Measurements from ENCODE around the gene RASGEF1C.

RASGEF1C gene

DNA sequence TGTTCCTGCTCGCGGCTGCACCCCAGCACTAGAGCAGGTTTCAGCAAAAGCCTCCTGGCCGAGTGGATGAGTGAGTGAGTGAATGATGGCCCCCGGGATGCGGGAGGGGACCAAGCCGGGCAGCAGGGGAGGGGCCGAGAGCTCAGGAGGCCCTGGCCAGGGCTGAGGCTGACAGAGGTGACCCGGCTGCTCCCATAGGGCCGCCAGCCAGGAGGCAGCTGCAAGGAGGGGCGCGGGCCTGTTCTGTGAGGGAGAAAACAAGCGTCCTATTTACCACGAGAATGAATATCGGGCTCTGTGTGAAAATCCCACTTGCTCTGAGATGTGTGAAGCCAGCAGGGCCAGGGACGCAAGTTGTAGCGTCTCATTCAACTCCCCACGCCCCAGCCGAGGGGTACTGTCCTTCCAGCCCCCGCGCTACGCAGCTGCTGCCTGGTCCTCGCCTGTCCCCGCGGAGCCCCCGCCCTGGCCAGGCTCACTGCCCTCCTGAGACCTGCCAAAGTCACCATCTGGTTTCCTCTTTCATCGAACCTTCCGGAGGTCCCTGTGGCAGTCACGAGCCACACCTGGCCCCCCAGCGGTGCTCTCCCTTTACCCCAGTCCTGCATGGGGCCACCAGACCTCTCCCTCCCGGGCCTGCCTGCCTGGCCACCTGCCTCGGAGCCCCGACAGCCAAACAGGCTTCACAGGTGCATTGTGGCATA, 38.8 kb downstream of the RASGEF1C start:
- H3K9ac ChIP-seq (ENCODE audit: low read length in 2 of 2): no peak overlapping the region
- no peak overlapping the region for H3K27ac ChIP-seq (ENCODE audit: low read length)
- peaks cover 2 to 8% of the 10 kb centered on the region in 2 donors for H3K27me3 ChIP-seq (ENCODE audit: control insufficient read depth in 1 of 2, insufficient read depth in 2 of 2, low read length in 2 of 2)

DNA sequence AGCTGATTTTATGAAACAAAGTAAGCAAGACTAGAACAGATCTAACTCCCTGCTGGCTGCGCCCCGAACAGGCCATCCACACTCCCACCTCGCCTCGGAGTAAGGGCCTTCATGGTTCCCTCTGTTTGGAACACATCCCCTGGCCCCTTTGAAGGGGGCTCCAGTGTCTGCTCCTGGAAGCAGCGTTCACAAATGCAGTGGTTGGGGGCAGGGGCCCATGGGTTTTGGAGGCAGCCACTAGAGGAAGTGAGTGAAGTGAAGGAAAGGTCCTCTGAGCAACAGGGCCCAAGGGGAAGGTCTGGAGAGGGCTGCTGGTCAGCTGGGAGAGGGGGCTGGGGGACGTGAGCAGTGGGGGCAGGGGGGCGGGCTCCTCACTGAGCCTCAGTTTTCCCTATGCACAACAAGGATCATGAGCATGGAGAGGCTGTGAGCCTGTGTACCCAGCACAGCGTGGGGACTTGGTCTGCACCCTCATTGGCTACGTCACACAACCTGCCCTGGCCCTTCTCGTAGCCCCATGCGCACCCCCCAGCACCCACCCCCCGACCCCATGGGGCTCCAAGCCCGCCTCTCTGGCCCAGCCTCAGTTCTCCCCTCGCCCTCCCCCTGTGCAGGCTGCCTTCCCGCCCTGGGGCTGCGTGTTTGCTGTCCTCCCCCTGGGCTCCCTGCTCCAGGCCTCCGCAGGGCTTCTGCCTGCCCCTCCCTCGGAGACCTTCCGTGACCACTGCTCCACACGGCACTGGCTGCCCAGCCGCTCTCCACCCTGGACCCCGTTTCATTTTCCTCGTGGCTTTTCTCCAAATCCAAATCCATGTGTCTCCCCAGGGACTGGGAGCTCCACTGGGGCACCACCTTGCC, 39.5 kb downstream of the RASGEF1C start:
- Histone ChIP-seq H3K27me3 (ENCODE audit: control insufficient read depth in 1 of 2, insufficient read depth in 2 of 2, low read length in 2 of 2) (peaks cover 2 to 8% of the 10 kb centered on the region in 2 donors), H3K4me3 (ENCODE audit: low read length in 2 of 2) (no peak overlapping the region), H3K27ac (ENCODE audit: low read length) (no peak overlapping the region), H3K9ac (ENCODE audit: low read length in 2 of 2) (no peak overlapping the region), H3K9me3 (ENCODE audit: control insufficient read depth in 2 of 2, low read length in 2 of 2) (no peaks in the 10 kb centered on the region), H3K36me3 (ENCODE audit: control insufficient read depth in 2 of 2, insufficient read depth in 2 of 2, low read length in 2 of 2) (no peaks in the 10 kb centered on the region), H3K4me1 (ENCODE audit: control insufficient read depth, insufficient read depth, low read length) (peaks cover 14% of the 10 kb centered on the region)

More for the DNA sequence above, 38.8 kb downstream of the RASGEF1C start:
- H3K36me3 ChIP-seq (ENCODE audit: control insufficient read depth in 2 of 2, insufficient read depth in 2 of 2, low read length in 2 of 2): no peaks in the 10 kb centered on the region
- H3K4me1 ChIP-seq (ENCODE audit: control insufficient read depth, insufficient read depth, low read length): peaks cover 14% of the 10 kb centered on the region
- no peaks in the 10 kb centered on the region for H3K9me3 ChIP-seq (ENCODE audit: control insufficient read depth in 2 of 2, low read length in 2 of 2)
- no peak overlapping the region for H3K4me3 ChIP-seq (ENCODE audit: low read length in 2 of 2)

DNA sequence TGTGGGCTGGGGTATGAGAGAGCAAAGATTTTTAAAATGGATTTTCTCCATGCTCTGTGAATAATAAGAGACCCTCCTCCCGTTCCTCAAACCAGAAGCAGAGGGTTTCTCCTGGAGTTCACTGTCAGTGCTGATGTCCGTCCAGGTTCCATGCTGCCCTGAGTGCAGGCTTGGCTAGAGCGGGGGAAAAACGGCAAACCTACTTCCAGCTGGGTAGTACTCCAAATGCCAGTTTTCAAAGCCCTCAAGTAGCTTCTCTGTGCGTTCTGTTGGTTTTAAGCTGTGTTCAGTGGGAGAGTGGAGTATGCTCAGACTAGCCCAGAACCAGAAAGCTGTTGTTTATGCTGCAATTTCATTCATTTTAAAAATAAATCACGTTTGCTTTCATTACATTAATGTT, 40.3 kb downstream of the RASGEF1C start:
- H3K27me3 ChIP-seq (ENCODE audit: control insufficient read depth in 1 of 2, insufficient read depth in 2 of 2, low read length in 2 of 2): peaks cover 2 to 8% of the 10 kb centered on the region in 2 donors
- no peak overlapping the region for H3K27ac ChIP-seq (ENCODE audit: low read length)
- no peaks in the 10 kb centered on the region for H3K36me3 ChIP-seq (ENCODE audit: control insufficient read depth in 2 of 2, insufficient read depth in 2 of 2, low read length in 2 of 2)
- H3K4me1 ChIP-seq (ENCODE audit: control insufficient read depth, insufficient read depth, low read length): peaks cover 14% of the 10 kb centered on the region
- H3K9ac ChIP-seq (ENCODE audit: low read length in 2 of 2): no peak overlapping the region
- no peak overlapping the region for H3K4me3 ChIP-seq (ENCODE audit: low read length in 2 of 2)
- no peaks in the 10 kb centered on the region for H3K9me3 ChIP-seq (ENCODE audit: control insufficient read depth in 2 of 2, low read length in 2 of 2)

DNA sequence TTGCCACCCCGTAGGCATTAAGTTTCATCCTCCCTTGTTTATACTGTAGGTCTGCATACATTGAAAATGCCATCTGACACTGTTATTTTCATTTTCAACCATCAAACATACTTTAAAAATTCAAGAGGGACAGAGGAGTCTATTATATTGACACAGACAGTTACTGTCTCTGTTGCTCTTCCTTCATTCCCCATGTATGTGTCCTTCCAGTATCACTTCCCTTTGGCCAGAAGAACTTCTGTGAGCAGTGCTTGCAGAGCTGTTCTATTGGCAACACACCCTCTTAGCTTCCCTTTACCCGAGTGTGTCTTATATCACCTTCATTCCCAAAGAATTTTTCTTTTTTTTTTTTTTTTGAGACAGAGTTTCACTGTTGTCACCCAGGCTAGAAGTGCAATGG, 42.8 kb downstream of the RASGEF1C start:
- Histone ChIP-seq H3K4me3 (ENCODE audit: low read length in 2 of 2) (no peak overlapping the region), H3K27ac (ENCODE audit: low read length) (no peak overlapping the region), H3K9me3 (ENCODE audit: control insufficient read depth in 2 of 2, low read length in 2 of 2) (no peaks in the 10 kb centered on the region), H3K27me3 (ENCODE audit: control insufficient read depth in 1 of 2, insufficient read depth in 2 of 2, low read length in 2 of 2) (peaks cover 0 to 4% of the 10 kb centered on the region in 2 donors), H3K36me3 (ENCODE audit: control insufficient read depth in 2 of 2, insufficient read depth in 2 of 2, low read length in 2 of 2) (no peaks in the 10 kb centered on the region), H3K4me1 (ENCODE audit: control insufficient read depth, insufficient read depth, low read length) (peaks cover 8% of the 10 kb centered on the region), H3K9ac (ENCODE audit: low read length in 2 of 2) (no peak overlapping the region)

DNA sequence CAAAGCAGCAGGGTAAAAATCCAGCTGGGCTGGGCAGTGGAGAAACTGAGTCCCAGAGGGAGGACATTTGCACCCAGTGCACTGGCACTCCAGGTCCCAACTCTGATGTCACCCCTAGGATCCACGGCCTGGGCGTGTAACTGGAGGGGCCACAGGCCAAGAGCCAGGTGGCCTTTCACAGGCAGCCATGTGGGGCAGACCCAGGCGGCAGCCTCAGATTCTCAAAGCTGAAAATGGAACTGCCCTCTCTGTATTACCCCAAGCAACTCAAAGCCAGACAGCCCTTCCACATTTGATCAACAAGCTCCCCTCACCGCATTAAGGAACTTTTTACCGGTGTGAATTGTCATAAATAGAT, 46.7 kb downstream of the RASGEF1C start:
- no peak overlapping the region for H3K4me3 ChIP-seq (ENCODE audit: low read length in 2 of 2)
- no peak overlapping the region for H3K27ac ChIP-seq (ENCODE audit: low read length)
- H3K27me3 ChIP-seq (ENCODE audit: control insufficient read depth in 1 of 2, insufficient read depth in 2 of 2, low read length in 2 of 2): peaks cover 0 to 4% of the 10 kb centered on the region in 2 donors
- H3K9ac ChIP-seq (ENCODE audit: low read length in 2 of 2): no peak overlapping the region
- peaks cover 0 to 4% of the 10 kb centered on the region in 2 donors for H3K9me3 ChIP-seq (ENCODE audit: control insufficient read depth in 2 of 2, low read length in 2 of 2)
- H3K36me3 ChIP-seq (ENCODE audit: control insufficient read depth in 2 of 2, insufficient read depth in 2 of 2, low read length in 2 of 2): no peaks in the 10 kb centered on the region
- H3K4me1 ChIP-seq (ENCODE audit: control insufficient read depth, insufficient read depth, low read length): no peaks in the 10 kb centered on the region

DNA sequence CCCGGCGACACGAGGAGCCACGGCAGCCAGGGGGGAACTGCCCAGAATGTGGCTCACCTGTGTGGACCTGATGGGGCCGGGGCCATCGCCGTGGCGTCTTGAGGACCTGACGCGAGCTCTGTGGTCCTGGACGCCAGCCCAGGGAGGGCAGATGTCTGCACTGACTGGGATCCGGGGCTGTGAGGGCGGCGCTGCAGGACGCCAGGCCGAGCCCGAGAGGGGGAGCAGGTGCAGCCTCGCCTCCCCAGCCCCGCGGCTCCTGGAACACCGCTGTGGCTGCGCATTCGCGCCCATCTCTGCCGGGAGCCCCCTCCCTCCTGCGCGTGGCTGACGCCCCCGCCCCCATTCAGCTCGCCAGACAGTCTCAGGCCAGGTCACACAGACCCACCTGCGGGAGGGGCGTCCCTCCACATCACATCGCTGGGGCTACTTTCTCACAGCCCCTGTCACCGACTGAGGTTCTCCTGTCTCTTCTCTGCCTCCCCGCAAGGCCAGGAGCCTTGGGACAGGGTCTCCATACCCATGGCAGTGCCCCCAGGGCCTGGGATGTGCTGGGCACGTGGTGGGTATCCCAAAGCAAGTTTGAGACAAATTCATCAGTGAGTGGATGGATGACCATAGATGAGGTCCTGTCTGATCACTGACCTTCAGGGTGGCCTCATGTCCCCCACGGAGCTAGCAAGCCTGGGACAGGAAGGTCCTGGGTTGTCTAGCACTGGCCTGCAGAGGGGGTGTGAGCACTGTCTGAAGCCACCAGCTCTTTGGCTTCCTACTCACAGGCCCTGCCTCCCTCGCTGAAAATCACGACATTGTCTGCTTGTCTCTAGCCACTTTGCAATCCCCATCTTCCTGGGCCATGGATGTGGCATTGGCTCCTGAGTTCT, 47.3 kb downstream of the RASGEF1C start:
- peaks cover 0 to 4% of the 10 kb centered on the region in 2 donors for H3K27me3 ChIP-seq (ENCODE audit: control insufficient read depth in 1 of 2, insufficient read depth in 2 of 2, low read length in 2 of 2)
- no peaks in the 10 kb centered on the region for H3K36me3 ChIP-seq (ENCODE audit: control insufficient read depth in 2 of 2, insufficient read depth in 2 of 2, low read length in 2 of 2)
- no peaks in the 10 kb centered on the region for H3K4me1 ChIP-seq (ENCODE audit: control insufficient read depth, insufficient read depth, low read length)
- peaks cover 0 to 4% of the 10 kb centered on the region in 2 donors for H3K9me3 ChIP-seq (ENCODE audit: control insufficient read depth in 2 of 2, low read length in 2 of 2)
- H3K27ac ChIP-seq (ENCODE audit: low read length): no peak overlapping the region
- no peak overlapping the region for H3K4me3 ChIP-seq (ENCODE audit: low read length in 2 of 2)
- H3K9ac ChIP-seq (ENCODE audit: low read length in 2 of 2): no peak overlapping the region

DNA sequence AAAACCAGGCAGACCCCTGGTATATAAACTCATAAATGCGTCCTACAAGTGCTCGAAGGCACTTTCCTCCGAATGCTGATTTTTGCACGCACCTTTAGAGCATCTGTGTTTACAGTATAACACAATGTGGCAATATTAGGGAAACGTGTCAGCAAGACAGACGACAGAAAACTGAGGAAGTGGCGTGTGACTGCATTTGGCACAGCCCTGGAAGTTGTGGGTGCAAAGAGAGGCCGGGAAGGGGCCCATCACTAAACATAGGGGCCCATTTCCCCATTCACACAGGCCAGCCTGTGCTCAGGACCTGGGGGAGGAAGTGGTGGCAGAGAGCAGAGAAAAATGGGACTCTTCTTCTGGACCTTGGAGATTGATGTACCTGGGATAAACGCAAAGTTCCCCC, 48.2 kb downstream of the RASGEF1C start:
- Histone ChIP-seq H3K36me3 (ENCODE audit: control insufficient read depth in 2 of 2, insufficient read depth in 2 of 2, low read length in 2 of 2) (no peaks in the 10 kb centered on the region), H3K9me3 (ENCODE audit: control insufficient read depth in 2 of 2, low read length in 2 of 2) (peaks cover 0 to 4% of the 10 kb centered on the region in 2 donors), H3K9ac (ENCODE audit: low read length in 2 of 2) (no peak overlapping the region), H3K4me1 (ENCODE audit: control insufficient read depth, insufficient read depth, low read length) (no peaks in the 10 kb centered on the region), H3K4me3 (ENCODE audit: low read length in 2 of 2) (no peak overlapping the region), H3K27me3 (ENCODE audit: control insufficient read depth in 1 of 2, insufficient read depth in 2 of 2, low read length in 2 of 2) (peaks cover 0 to 4% of the 10 kb centered on the region in 2 donors), H3K27ac (ENCODE audit: low read length) (no peak overlapping the region)

DNA sequence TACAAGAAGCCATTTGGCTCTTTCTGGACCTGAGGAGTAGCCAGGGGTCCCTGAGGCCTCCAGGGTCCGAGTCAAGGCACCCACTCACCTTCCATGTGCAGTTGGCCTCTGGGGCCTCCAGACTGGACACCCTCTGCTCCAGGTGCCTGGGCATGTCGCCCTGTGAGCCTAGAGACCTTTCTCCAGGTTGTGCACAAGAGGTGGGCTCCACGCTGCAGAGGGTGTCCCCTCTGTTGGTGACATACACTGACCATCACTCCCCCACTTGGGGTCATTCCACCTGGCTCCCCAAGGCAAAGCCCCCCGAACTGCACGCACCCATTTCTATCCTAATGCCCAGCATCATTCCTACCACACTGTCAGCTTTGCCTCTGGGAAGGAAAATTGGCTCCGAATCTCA, 48.8 kb downstream of the RASGEF1C start:
- Histone ChIP-seq H3K9ac (ENCODE audit: low read length in 2 of 2) (no peak overlapping the region), H3K9me3 (ENCODE audit: control insufficient read depth in 2 of 2, low read length in 2 of 2) (peaks cover 0 to 4% of the 10 kb centered on the region in 2 donors), H3K4me1 (ENCODE audit: control insufficient read depth, insufficient read depth, low read length) (no peaks in the 10 kb centered on the region), H3K4me3 (ENCODE audit: low read length in 2 of 2) (no peak overlapping the region), H3K27me3 (ENCODE audit: control insufficient read depth in 1 of 2, insufficient read depth in 2 of 2, low read length in 2 of 2) (peaks cover 0 to 4% of the 10 kb centered on the region in 2 donors), H3K27ac (ENCODE audit: low read length) (no peak overlapping the region), H3K36me3 (ENCODE audit: control insufficient read depth in 2 of 2, insufficient read depth in 2 of 2, low read length in 2 of 2) (no peaks in the 10 kb centered on the region)

DNA sequence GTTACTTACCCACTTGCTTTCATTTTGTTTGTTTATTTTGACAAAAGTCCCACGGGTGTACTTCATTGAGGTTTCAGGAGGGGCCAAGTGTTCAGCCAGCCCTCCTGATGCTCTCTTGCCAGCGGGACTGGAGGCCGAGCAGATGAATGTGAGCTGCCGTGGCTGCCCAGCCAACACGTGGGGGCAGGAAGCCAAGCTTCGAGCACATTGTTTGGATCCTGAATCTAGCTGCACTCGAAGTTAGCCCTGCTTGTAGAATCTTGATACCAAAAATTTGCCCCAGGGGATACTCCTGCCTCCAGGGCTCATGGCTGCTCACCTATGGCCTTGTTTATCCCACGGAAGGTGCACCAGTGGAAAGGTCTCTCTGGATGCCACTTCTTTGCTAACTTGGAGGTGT, 49.3 kb downstream of the RASGEF1C start:
- no peak overlapping the region for H3K27ac ChIP-seq (ENCODE audit: low read length)
- H3K27me3 ChIP-seq (ENCODE audit: control insufficient read depth in 1 of 2, insufficient read depth in 2 of 2, low read length in 2 of 2): peaks cover 0 to 4% of the 10 kb centered on the region in 2 donors
- no peak overlapping the region for H3K9ac ChIP-seq (ENCODE audit: low read length in 2 of 2)
- H3K9me3 ChIP-seq (ENCODE audit: control insufficient read depth in 2 of 2, low read length in 2 of 2): peaks cover 0 to 4% of the 10 kb centered on the region in 2 donors
- no peak overlapping the region for H3K4me3 ChIP-seq (ENCODE audit: low read length in 2 of 2)
- no peaks in the 10 kb centered on the region for H3K36me3 ChIP-seq (ENCODE audit: control insufficient read depth in 2 of 2, insufficient read depth in 2 of 2, low read length in 2 of 2)
- no peaks in the 10 kb centered on the region for H3K4me1 ChIP-seq (ENCODE audit: control insufficient read depth, insufficient read depth, low read length)

DNA sequence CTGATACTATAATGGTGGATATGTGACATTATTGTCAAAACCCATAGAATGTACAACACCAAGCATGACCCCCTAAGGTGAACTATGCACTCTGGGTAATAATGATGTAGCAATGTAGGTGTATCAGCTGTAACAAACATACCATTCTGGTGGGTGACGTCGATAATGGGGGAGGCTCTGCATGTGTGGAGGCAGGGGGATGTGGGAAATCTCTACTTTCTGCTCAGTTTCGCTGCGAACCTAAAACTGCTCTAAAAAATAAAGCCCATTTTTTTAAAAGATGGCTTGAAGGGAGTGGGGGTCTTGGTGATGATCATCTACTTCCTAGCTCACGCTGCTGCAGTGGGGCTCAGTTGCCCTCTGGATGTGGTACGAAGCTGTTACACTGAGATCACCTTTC, 51.1 kb downstream of the RASGEF1C start:
- H3K4me1 ChIP-seq (ENCODE audit: control insufficient read depth, insufficient read depth, low read length): no peaks in the 10 kb centered on the region
- H3K9ac ChIP-seq (ENCODE audit: low read length in 2 of 2): no peak overlapping the region
- H3K36me3 ChIP-seq (ENCODE audit: control insufficient read depth in 2 of 2, insufficient read depth in 2 of 2, low read length in 2 of 2): no peaks in the 10 kb centered on the region
- H3K9me3 ChIP-seq (ENCODE audit: control insufficient read depth in 2 of 2, low read length in 2 of 2): peaks cover 0 to 7% of the 10 kb centered on the region in 2 donors
- no peak overlapping the region for H3K27ac ChIP-seq (ENCODE audit: low read length)
- H3K4me3 ChIP-seq (ENCODE audit: low read length in 2 of 2): no peak overlapping the region
- peaks cover 0 to 4% of the 10 kb centered on the region in 2 donors for H3K27me3 ChIP-seq (ENCODE audit: control insufficient read depth in 1 of 2, insufficient read depth in 2 of 2, low read length in 2 of 2)

All from stomach smooth muscle (tissue), 2 donors.